ENCODE measurements around the gene PDE2A. TPM values are rescaled to one million over a fixed set of nuclear protein-coding genes. Genes with fewer than 3 reads are reported as not detected.

The PDE2A gene
- polyA plus RNA-seq, 1 donor (not counting 4 experiments of a cell fraction or from before 2014, with no cell fraction given): 0.38 TPM

- H3K9me1 ChIP-seq (ENCODE audit: control insufficient read depth, extremely low read depth, insufficient read depth, low read length): no peaks in the 10 kb centered on the region
- dilution Hi-C loops (cut with MboI; ENCODE audit: extremely low pct_ligation_motif_present, low sequenced_read_pairs): no loop called here
- TF ChIP-seq CTCF (optimal IDR thresholded peaks at IDR 0.05 in 1 of 3, IDR thresholded peaks at IDR 0.05 in 1 of 3, conservative IDR thresholded peaks at IDR 0.05 in 1 of 3; ENCODE audit: extremely low read depth in 1 of 3, insufficient read depth in 2 of 3, low read length in 3 of 3): no peak
- TF ChIP-seq EZH2 (IDR thresholded peaks at IDR 0.05; ENCODE audit: low read length): no peak
- H3K4me1 ChIP-seq (ENCODE audit: control insufficient read depth, extremely low read depth, insufficient read depth, low read length): peaks cover 2% of the 10 kb centered on the region
- H3K27ac ChIP-seq (ENCODE audit: control insufficient read depth, insufficient read depth, low read length): no peak overlapping the region
- H3K9me3 ChIP-seq (ENCODE audit: control insufficient read depth, low read depth, low read length): no peaks in the 10 kb centered on the region
- no peak overlapping the region for H3K4me3 ChIP-seq (ENCODE audit: control insufficient read depth in 2 of 3, extremely low read depth in 1 of 3, insufficient read depth in 2 of 3, low read depth in 1 of 3, low read length in 3 of 3)
- H3K9ac ChIP-seq (ENCODE audit: control insufficient read depth, extremely low read depth, insufficient read depth, low read length): no peak overlapping the region
- no peaks in the 10 kb centered on the region for H3K27me3 ChIP-seq (ENCODE audit: control insufficient read depth, extremely low read depth, insufficient read depth, low read length)
- DNase-seq (ENCODE audit: low read depth, low spot score) (no peak), FAIRE-seq (no peak)
- H3K36me3 ChIP-seq (ENCODE audit: control insufficient read depth in 2 of 2, extremely low read depth in 1 of 2, insufficient read depth in 2 of 2, low read length in 2 of 2): peaks cover 26 to 30% of the 10 kb centered on the region in 2 experiments
- H2AFZ ChIP-seq (ENCODE audit: control insufficient read depth, low read length): no peak overlapping the region
- H4K20me1 ChIP-seq (ENCODE audit: control insufficient read depth, extremely low read depth, insufficient read depth, low read length): peaks cover 7% of the 10 kb centered on the region
- no peak overlapping the region for H3K4me2 ChIP-seq (ENCODE audit: control insufficient read depth, extremely low read depth, insufficient read depth, low read depth, low read length)
- H3K79me2 ChIP-seq (ENCODE audit: control insufficient read depth, insufficient read depth, low read length): no peaks in the 10 kb centered on the region
These were observed 12.5 kb upstream of the PDE2A start for GRCh38 chr11:72686639-72687220.

DNA sequence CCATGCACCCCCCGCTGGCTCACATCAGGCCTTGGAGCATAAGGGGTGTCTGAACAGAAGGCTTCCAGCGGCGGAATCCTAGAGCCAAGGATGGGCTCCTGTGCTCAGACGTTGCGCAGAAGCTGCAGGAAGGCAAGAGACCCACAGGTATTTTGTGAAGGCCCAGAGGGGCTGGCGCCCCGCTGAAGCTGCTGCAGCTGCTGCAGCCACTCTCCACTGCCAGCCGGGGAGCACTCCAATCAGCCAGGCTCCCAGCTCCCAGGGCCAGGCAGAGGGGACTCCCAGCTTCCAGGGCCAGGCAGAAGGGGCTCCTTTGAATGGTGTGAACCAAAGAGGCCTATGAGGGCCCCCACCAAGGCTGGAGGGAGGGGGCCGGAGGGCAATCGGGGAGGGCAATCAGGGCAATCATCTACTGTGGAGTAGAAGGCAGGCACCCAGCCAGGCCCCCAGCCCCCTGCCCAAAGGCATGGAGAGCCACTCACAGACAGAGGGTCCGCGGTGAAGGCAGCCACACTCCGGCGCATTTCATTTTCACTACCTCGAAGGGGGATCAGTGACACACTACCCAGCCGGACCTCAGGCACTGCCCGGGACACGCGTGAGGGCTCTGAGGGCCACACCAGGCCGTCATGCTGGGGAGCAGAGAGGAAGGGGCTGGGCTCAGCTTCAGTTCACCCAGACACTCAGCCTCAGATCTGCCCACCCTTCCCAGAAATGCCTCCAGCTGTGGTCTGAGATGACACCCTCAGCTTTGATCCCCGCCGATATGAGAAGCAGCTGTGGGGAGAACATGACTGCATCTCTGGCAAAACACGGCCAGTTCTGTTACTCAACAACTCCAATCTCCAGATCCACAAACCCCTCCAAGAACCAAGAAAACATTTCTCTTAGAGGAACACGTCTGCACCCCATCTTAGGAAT, 11.6 kb upstream of the PDE2A start:
- dilution Hi-C loops (cut with MboI; ENCODE audit: extremely low pct_ligation_motif_present, low sequenced_read_pairs): no loop called here
- no peak overlapping the region for H3K9ac ChIP-seq (ENCODE audit: control insufficient read depth, extremely low read depth, insufficient read depth, low read length)
- no peak overlapping the region for H3K4me2 ChIP-seq (ENCODE audit: control insufficient read depth, extremely low read depth, insufficient read depth, low read depth, low read length)

More for the DNA sequence above, 11.6 kb upstream of the PDE2A start:
- Histone ChIP-seq H2AFZ (ENCODE audit: control insufficient read depth, low read length) (no peak overlapping the region), H3K9me3 (ENCODE audit: control insufficient read depth, low read depth, low read length) (no peaks in the 10 kb centered on the region), H4K20me1 (ENCODE audit: control insufficient read depth, extremely low read depth, insufficient read depth, low read length) (peaks cover 10% of the 10 kb centered on the region), H3K27me3 (ENCODE audit: control insufficient read depth, extremely low read depth, insufficient read depth, low read length) (peaks cover 3% of the 10 kb centered on the region), H3K4me3 (ENCODE audit: control insufficient read depth in 2 of 3, extremely low read depth in 1 of 3, insufficient read depth in 2 of 3, low read depth in 1 of 3, low read length in 3 of 3) (no peak overlapping the region), H3K4me1 (ENCODE audit: control insufficient read depth, extremely low read depth, insufficient read depth, low read length) (peaks cover 7% of the 10 kb centered on the region), H3K27ac (ENCODE audit: control insufficient read depth, insufficient read depth, low read length) (no peak overlapping the region), H3K36me3 (ENCODE audit: control insufficient read depth in 2 of 2, extremely low read depth in 1 of 2, insufficient read depth in 2 of 2, low read length in 2 of 2) (peaks cover 22 to 25% of the 10 kb centered on the region in 2 experiments), H3K9me1 (ENCODE audit: control insufficient read depth, extremely low read depth, insufficient read depth, low read length) (no peaks in the 10 kb centered on the region), H3K79me2 (ENCODE audit: control insufficient read depth, insufficient read depth, low read length) (no peaks in the 10 kb centered on the region)
- TF ChIP-seq EZH2 (IDR thresholded peaks at IDR 0.05; ENCODE audit: low read length): no peak
- TF ChIP-seq CTCF (optimal IDR thresholded peaks at IDR 0.05 in 1 of 3, IDR thresholded peaks at IDR 0.05 in 1 of 3, conservative IDR thresholded peaks at IDR 0.05 in 1 of 3; ENCODE audit: extremely low read depth in 1 of 3, insufficient read depth in 2 of 3, low read length in 3 of 3): no peak
- no peak for FAIRE-seq
- DNase-seq (ENCODE audit: low read depth, low spot score): no peak
